SK-MEL-5 (cell line): Measurements from ENCODE around the gene ZBTB17. TPM values are rescaled to one million over a fixed set of nuclear protein-coding genes. Genes with fewer than 3 reads are reported as not detected.
"Not testable (repeated sequence)": the region's sequence is repeated elsewhere in the genome, so short reads cannot be mapped to it uniquely, and the experiment has no call there.

Experiments
- DNase-seq: peaks from one replicate; pipeline ENCODE4 v3.0.0-alpha.2; 2016; ENCODE audit warnings: low read depth, low spot score
- in situ Hi-C: cut with HindIII; loops from 2 replicates; pipeline ENCODE4 v1.10.0; 2016; ENCODE audit warnings: low sequenced_read_pairs, high pct_unique_total_duplicates, low pct_unique_long_range_greater_than_20kb
- total RNA-seq: library from RNA; depleted of rRNA; stranded (reverse); fragments of >200 nt; shearing (Covaris generic); gene quantifications from 2 replicates; pipeline ENCODE4 v1.2.3, GENCODE V29; 2014

Gene ZBTB17
- total RNA-seq, 1 experiment from 2014 or later = 35.5 TPM

DNA sequence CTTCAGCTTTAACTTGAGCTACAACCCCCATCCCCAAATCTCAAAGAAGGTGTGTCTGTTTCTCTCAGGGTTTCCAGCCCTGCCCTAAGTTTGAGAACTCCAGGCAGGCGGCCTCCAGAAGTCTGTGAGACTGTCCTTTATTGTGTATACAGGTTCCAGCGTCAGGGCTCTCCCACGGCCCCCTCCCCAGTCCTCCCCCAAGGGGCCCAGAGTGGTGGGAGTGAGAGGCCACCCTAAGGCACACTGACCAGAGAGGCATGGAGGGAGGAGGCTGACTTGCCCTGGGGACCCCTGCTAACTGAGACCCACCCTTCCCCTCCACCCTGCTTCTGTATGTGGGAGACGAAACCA is 38.0 kb upstream of the ZBTB17 start:
- in situ Hi-C loops = no loop called here
- DNase-seq = no peak

DNA sequence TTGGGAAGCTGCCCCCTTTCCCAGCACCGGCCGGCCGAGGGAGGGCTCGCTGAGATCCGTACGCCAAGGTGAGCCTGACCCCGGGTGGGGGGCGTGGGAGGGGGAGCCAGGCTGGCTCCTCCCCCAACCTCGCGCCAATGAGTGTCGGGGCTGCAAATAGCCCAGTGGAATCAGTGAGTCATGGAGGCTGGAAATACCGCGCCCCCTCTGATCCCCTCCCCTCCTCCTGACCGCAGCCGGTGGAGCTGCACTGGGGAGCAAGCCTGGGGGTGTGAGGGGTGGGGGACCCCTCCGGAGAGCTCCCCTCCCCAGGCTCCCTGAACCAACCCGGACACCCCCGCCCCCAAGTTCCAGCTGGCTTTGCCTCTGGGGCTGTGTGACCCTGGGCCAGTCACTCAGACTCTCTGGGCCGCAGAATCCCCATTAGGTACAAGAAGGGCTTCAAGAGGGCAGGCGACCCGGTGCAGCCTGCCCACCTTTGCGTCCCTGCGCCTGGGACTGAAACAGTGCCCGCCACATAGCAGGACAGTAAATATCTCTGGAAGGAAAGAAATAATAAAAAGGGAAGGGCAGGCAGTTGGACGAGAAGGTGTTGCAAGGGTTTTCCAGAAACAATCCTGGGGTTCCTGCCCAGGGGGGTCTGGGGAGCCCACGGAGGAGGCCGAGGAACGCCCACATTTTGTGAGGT is 37.5 kb upstream of the ZBTB17 start:
- in situ Hi-C loops = no loop called here
- no peak for DNase-seq

DNA sequence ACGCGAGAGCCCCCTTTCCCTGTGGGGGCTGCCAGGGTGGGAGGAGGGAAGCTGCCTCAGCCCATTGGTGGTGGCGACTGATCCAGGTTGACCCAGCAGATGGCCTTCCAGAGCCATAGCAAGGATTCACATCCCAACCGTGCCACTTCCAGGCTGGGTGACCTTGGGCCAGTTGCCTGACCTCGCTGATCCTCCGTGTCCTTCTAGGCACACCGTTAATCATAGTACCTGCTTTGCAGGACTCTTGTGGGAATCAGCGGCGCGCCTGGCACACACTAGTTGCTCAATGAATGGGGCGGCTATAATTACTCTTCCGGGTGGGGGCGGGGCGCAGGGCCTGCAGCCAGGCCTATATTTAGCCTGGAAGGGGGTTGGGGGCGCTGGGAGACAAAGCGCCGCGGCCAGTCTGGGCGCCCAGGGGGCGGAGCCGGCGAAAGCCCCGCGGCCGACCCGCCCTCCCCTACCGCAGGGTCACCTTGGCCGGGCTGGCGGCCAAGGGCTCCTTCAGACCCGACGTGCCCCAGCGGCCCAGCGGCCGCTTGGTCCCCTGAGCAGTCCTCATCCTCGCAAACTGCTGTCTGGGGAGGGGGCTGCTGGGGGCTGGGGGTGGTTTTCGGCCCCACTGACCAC is 36.8 kb upstream of the ZBTB17 start:
- in situ Hi-C loops = no loop called here
- no peak for DNase-seq

DNA sequence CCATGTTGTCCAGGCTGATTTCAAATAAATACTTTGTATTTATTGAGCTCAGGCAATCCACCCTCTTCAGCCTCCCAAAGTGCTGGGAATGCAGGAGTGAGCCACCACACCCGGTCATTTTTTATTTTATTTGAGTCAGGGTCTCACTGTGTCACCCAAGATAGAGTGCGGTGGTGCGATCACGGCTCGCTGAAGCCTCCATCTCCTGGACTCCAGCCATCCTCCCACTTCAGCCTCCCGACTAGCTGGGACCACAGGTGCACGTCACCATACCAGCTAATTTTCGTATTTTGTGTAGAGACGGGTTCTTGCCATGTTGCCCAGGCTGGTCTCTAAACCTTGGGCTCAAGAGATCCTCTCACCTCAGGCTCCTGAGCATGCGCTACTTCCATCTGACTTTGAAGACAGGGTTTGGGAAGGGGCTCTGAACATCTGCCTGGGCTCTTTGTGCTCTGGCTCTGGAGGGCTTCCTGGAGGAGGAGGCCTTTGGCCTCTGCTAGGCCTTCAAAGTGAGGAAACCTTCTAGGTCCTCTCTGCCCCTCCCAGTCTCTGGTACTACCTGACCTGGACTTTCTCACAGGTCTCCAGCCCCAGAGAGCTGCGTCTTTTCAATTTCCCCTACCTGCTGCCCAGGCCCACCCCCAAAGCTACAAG is 36.2 kb upstream of the ZBTB17 start:
- DNase-seq = no peak
- in situ Hi-C loops = no loop called here

DNA sequence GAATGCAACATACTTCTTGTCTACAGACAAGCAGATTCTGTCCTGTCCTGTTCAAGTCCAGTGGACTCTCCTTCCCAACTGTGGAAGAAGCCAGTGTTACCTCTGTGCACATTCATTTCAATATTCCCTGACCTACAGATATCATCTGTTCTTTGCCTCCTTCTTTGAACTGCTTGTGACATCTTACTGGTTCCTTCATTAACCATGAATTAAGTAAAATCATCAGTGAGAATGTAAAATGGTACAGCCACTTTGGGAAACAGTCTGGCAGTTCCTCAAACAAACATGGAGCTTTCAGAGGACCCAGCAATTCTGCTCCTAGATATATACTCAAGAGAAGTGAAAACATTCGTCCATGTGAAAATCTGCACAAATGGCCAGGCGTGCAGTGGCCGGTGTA is 34.9 kb upstream of the ZBTB17 start:
- DNase-seq = no peak
- in situ Hi-C loops = no loop called here

DNA sequence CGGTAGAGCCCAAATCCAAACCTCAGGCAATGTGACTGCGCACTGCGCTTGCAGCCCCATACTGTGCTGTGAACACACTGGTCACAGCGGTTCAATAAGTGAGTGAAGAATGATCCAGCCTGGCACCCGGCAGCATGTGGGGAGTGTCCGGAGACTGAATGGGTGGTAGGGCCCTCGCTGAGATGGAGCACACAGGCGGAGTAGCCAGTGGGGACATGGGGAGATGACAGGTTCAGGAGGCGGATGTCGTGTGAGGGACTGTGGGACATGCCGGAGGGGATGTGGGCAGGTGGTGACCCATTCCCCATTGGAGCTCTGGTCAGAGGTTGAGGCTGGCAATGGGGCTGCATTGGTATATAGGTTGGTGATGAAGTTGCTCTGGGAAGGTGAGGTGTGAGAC is 33.8 kb upstream of the ZBTB17 start:
- in situ Hi-C loops = no loop called here
- no peak for DNase-seq

DNA sequence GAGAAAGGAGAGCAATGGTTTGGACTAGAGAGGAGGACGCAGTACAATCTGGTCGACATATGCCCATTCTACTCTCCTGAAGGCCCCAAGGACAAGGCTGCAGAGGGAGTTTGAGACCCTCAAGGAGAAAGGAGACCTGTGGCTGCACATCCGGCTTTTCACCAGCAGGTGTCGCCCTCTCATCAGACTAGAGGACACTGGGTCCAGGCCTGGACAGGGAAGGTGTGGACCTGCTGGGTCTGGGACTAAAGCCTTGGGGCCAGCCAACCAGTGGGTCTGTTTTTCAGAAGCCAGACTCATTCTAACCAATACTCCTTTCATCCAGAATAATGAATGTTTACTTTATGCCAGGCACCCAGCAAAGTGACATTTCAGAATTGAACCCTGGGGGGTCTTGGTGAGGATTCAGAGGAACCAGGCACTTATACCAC is 33.1 kb upstream of the ZBTB17 start:
- DNase-seq = peak; percentile 76
- in situ Hi-C loops = no loop called here

DNA sequence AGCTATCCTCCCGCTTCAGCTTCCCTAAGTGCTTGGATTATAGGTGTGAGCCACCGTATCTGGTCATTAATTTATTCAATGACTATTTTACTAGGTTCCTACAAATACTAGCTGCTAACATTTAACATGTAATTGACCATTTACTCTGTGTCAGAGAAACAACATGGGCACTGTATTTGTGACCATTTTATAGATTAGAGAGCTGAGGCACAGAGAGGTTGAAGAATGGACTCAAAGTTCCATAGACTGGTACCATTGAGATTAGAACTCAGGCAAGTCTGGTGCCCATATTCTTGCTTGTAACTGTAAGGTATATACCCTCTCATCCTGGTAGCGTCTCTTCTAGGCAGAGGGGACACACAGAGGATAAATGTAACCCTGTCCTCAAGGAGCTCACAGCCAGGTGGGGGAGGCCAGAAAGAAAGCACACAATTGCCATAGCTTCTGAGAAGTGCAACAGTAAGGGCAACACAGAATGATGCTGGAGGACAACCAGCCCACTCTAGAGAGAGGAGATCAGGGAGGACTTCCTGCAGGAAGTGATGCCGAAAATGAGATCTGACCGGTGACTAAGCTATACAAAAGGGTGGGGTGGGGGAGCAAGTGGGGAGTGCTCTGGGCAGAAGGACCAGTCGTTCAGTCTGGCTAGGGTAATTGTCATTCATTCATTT is 31.9 kb upstream of the ZBTB17 start:
- no peak for DNase-seq

DNA sequence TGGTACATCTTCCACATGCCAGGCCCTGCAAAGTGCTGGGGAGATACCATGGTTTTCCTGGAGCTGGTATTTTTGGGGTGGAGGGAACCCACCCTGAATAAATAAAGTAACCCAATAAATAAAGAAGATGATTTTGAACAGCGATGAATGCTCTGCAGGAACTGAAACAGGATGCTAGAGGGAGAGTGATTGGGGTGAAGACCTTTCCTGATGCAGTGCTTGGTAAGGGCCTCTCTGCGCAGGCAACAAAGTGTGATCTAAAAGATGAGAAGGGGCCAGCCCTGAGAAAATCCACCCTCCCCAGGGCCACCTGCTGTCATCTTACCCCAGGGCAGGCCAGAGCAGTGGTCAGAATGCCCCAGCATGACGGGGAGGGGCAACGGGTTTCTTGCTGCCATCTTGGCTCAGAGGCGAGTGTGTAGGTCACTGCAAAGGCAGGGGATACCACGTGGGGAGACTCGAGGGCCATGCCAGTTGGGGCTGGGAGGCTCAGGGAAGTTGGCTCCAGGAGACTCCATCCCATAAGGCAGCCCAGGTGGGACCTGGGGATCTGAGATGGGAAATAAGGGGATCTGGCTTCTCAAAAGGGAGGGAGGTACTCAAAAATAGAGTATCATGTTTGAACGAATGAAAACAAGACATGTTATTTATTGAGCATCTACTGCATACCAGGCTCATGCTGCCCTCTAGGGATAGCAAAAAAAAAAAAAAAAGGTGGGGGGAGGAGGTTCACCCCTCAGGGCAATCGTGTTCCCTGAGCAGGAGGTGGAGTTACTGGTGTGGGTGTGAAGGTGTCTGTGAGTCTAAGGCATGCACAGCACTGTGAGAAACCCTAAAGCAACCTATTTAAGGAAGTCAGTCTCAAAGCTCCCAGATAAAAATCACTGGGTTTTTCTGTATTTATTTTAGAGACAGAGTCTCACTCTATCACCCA is 30.9 kb upstream of the ZBTB17 start:
- DNase-seq = peak; percentile 23
- in situ Hi-C loops = no loop called here

More for the DNA sequence above, 31.9 kb upstream of the ZBTB17 start:
- in situ Hi-C loops = no loop called here

DNA sequence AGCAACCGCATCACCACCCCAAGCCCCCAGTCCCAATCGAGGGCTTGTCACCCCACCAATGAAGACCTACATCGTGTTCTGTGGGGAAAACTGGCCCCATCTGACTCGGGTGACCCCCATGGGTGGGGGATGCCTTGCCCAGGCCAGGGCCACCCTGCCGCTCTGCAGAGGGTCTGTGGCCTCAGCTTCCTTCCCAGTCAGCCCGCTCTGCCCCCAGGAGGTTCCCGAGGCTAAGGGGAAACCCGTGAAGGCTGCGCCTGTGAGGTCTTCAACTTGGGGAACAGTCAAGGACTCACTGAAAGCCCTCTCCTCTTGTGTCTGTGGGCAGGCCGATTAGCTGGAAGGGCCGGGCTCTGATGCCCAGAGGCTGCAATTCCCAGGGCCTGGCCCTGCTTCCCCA is 30.1 kb upstream of the ZBTB17 start:
- in situ Hi-C loops = no loop called here
- no peak for DNase-seq

DNA sequence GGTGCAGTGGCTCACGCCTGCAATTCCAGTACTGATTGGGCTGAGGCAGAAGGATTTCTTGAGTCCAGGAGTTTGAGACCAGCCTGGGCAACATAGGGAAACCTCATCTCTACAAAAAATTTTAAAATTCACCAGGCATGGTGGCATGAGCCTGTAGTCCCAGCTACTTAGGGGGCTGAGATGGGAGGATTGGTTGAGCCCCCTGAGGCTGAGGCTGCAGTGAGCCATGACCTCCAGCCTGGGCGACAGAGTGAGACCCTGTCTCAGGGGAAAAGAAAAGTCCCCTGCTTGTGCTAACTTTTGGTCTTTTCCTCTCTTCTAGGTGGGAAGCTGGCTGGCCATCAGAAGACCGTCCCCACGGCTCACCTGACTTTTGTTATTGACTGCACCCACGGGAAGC is 29.7 kb upstream of the ZBTB17 start:
- no peak for DNase-seq
- in situ Hi-C loops = no loop called here

DNA sequence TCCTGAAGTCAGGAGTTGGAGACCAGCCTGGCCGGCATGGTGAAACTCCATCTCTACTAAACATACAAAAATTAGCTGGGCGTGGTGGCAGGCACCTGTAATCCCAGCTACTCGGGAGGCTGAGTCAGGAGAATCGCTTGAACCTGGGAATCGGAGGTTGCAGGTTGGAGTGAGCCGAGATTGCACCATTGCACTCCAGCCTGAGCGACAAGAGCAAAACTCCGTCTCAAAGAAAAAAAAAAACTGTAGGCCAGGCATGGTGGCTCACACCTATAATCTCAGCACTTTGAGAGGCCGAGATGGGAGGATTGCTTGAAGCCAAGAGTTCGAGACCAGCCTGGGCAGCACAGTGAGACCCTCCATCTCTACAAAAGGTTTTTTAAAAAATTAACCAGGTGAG is 25.4 kb upstream of the ZBTB17 start:
- DNase-seq, in situ Hi-C loops: not testable (repeated sequence)

DNA sequence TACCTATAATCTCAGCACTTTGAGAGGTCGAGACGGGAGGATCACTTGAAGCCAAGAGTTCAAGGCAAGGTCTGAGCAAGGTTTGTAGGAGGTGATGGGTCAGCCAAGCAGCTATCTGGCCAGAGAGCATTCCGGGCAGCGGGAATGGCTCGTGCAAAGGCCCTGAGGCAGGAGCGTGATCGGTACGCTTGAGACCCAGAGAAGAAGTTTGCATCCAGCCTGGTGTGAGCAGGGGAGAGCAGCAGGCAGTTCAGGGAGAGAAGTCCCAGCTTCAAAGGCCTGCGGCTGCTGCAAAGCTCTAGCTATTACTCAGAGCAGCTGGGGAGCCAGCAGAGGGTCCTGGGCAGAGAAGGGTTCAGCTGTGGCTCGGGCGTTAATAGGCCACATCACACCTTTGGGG is 23.0 kb upstream of the ZBTB17 start:
- no peak for DNase-seq
- in situ Hi-C loops = no loop called here

DNA sequence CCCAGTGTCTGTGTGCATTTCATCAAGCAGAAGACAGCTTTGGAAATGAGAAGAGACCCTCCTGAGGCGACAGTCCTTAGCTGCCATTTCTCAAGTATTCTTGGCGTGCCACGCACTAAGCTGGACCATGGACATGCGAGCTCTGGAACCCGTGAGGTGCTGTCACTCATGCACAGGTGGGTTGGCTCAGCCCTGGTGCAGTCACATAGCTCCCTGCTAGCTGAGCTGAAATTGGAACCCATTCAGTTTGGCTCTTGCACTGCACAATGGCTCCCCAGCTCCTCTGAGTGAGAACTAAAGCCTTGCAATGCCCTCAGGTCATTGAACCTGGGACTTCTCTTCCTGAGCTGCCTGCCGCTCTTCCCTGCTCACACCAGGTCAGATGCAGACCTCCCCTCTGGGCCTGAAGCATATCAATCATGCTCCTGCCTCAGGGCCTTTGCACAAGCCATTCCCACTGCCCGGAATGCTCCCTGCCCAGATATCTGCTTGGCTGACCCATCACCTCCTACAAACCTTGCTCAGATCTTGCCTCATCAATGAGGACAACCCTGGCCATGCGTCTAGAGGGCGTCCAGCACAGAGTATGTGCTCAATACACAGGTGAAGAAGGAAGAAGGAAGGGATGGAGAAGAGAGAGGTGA is 21.9 kb upstream of the ZBTB17 start:
- no peak for DNase-seq
- in situ Hi-C loops = no loop called here

DNA sequence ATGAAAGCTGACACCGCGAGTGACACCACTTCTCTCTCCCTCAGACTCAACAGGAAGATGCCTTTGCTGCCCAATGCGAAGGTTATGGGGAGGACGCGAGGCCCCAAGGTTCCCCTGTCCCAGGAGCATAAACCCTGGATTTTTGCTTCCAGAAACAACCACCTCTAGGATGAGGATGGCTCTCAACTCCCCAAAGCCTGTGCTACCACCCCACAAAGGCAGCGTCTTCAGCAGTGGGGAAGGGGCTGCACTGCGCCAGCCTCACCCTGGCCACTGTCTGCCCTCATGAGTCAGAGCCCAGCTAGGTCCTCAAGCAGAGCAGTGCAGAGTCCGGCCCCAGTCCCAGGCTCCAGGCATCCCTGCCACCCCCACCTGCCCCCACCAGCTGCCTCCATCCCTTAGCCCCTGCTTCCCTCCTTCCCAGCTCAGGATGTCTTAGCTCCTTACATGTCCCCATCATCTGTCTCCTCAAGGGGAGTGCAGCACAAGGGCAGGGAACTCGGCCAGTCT is 21.2 kb upstream of the ZBTB17 start:
- in situ Hi-C loops = no loop called here

DNA sequence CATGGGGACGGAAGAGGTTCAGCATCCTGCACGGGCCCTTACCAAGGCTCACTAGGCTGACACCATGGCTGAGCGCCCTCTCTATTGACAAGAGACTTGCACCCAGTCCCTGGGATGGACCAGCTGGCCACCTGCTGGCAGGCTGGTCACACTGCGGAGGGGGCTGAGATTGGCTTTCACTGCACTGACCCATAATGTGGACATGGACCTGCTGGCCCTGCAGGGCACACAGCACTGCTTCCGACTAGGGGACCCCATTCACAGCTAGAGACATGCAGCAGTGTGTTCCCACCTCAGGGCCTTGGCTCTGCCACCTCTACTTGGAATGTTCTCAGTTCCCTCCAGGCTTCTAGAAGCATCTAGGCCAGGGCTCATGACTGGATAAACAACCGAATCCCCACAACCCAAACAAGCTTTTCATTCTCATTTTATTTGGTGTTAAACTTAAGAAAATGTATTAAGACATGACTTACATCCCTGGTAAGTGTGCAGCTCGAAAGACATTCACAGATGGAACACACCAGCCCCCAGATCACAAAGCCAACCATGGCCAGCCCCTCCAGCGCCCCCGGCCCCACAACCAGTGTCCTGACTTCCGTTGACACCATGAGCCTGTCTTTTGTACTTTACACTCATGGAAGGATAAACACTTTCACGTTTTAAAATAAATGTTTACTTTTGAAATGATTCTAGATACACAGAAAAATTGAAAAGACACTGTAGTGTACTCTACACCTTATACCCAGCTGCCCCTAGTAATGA is 18.9 kb upstream of the ZBTB17 start:
- peak; percentile 68 for DNase-seq
- in situ Hi-C loops = no loop called here

More for the DNA sequence above, 21.2 kb upstream of the ZBTB17 start:
- no peak for DNase-seq
